Measurements from ENCODE around the gene CARNS1.

CARNS1 gene

GRCh38 chr11:67428052-67429001, 12.8 kb downstream of the CARNS1 start, which contains the start of gene RPS6KB2:
TSS of gene RPS6KB2 (plus strand) at chr11:67428494. CDS start at chr11:67428546, 52 bp downstream.
- peak; percentile 96 for DNase-seq (ENCODE audit: low read depth)
- H3K4me3 ChIP-seq (ENCODE audit: low read length), result peak within 1 kb of the TSS; percentile 98
- no peak for TF ChIP-seq CTCF (conservative IDR thresholded peaks at IDR 0.05; ENCODE audit: low read length)

- TF ChIP-seq CTCF (conservative IDR thresholded peaks at IDR 0.05; ENCODE audit: low read length), result no peak
- peak overlapping the region; percentile 98 for H3K4me3 ChIP-seq (ENCODE audit: low read length)
- no peak for DNase-seq (ENCODE audit: low read depth)
Observed at GRCh38 chr11:67429038-67429668, 13.7 kb downstream of the CARNS1 start.

GRCh38 chr11:67429722-67430121, 14.2 kb downstream of the CARNS1 start:
- no peak overlapping the region for H3K4me3 ChIP-seq (ENCODE audit: low read length)
- no peak for TF ChIP-seq CTCF (conservative IDR thresholded peaks at IDR 0.05; ENCODE audit: low read length)
- no peak for DNase-seq (ENCODE audit: low read depth)

GRCh38 chr11:67431346-67432249, 16.1 kb downstream of the CARNS1 start:
- TF ChIP-seq CTCF (conservative IDR thresholded peaks at IDR 0.05; ENCODE audit: low read length), result no peak
- DNase-seq (ENCODE audit: low read depth), result no peak
- no peak overlapping the region for H3K4me3 ChIP-seq (ENCODE audit: low read length)

GRCh38 chr11:67432655-67433349, 17.3 kb downstream of the CARNS1 start:
- no peak overlapping the region for H3K4me3 ChIP-seq (ENCODE audit: low read length)
- TF ChIP-seq CTCF (conservative IDR thresholded peaks at IDR 0.05; ENCODE audit: low read length), result no peak
- no peak for DNase-seq (ENCODE audit: low read depth)
